Smooth muscle cell of the umbilical artery (primary cell): Measurements from ENCODE around the gene ADAMTS6. TPM values are rescaled to one million over a fixed set of nuclear protein-coding genes. Genes with fewer than 3 reads are reported as not detected.

Experiments
- total RNA-seq: library from RNA; depleted of rRNA; stranded (reverse); fragments of >200 nt; gene quantifications from 2 replicates; pipeline ENCODE4 v1.2.3, GENCODE V29; 2014

Gene ADAMTS6
- total RNA-seq: 86.5 and 141 TPM in 2 replicates

GRCh38 chr5:65481635-65482295 lies at the start of gene ADAMTS6:
Gene ADAMTS6 (minus strand): TSS chr5:65481920. CDS start chr5:65473673, 8,247 bp downstream.

Other genes with a start within 250 kb of the ADAMTS6 start
- 1.8 and 13.6 TPM in 2 replicates for gene CENPK, start 81.2 kb upstream of the ADAMTS6 start, total RNA-seq
- 44.8 and 45.7 TPM in 2 replicates for gene PPWD1, start 81.4 kb upstream of the ADAMTS6 start, total RNA-seq
- gene TRIM23, start 142.4 kb upstream of the ADAMTS6 start, total RNA-seq: 30.8 and 39.2 TPM in 2 replicates
- 3.9 and 5.0 TPM in 2 replicates for gene SHLD3, start 143.1 kb upstream of the ADAMTS6 start, total RNA-seq
- gene TRAPPC13, start 143.1 kb upstream of the ADAMTS6 start, total RNA-seq: 34.7 TPM in 2 replicates
- 14.3 and 26.7 TPM in 2 replicates for gene SGTB, start 240.2 kb upstream of the ADAMTS6 start, total RNA-seq
- gene NLN, start 240.3 kb upstream of the ADAMTS6 start, total RNA-seq: 25.5 and 62.8 TPM in 2 replicates